Measurements from ENCODE around the gene LDLRAD3. TPM values are rescaled to one million over a fixed set of nuclear protein-coding genes. Genes with fewer than 3 reads are reported as not detected.

Gene LDLRAD3
- total RNA-seq, 1 experiment from 2014 or later = 12.1 TPM

- H3T11ph ChIP-seq (ENCODE audit: low read length) = no peak overlapping the region
- H3K36me3 Mint-ChIP-seq (ENCODE audit: insufficient read depth in 1 of 3, low read depth in 3 of 3) = no peaks in the 10 kb centered on the region; a peak in 2 of 7 replicates
- H3K23me2 ChIP-seq (ENCODE audit: insufficient read length, low read depth, low read length, poor library complexity, severe bottlenecking) = no peaks in the 10 kb centered on the region
- no peak overlapping the region for H3K18ac ChIP-seq (ENCODE audit: insufficient read length, low read depth, low read length)
- no peak overlapping the region for H3K27ac ChIP-seq (ENCODE audit: insufficient read length, low read depth, low read length)
- DNase-seq = no peak
- no peak for TF ChIP-seq CTCF (conservative IDR thresholded peaks at IDR 0.05)
- no peak overlapping the region for H2BK15ac ChIP-seq (ENCODE audit: low read depth, low read length)
- H3K27me3 Mint-ChIP-seq (ENCODE audit: low read depth) = no peaks in the 10 kb centered on the region
- no peaks in the 10 kb centered on the region for H3K27me3 ChIP-seq (ENCODE audit: insufficient read depth, low read length)
- no peak overlapping the region for H2BK20ac ChIP-seq (ENCODE audit: low read depth, low read length, poor library complexity, severe bottlenecking)
- H3K79me1 ChIP-seq (ENCODE audit: insufficient read depth, low read depth, low read length, poor library complexity, severe bottlenecking) = peaks cover 4% of the 10 kb centered on the region
- H3K9ac ChIP-seq (ENCODE audit: extremely low read depth, insufficient read length, low read length) = no peak overlapping the region
- no peak overlapping the region for H2BK120ac ChIP-seq (ENCODE audit: low read depth, low read length, poor library complexity, severe bottlenecking)
- H2AK5ac ChIP-seq (ENCODE audit: insufficient read length, low read length) = no peak overlapping the region
- peaks cover 21 to 32% of the 10 kb centered on the region in 2 experiments for H3K4me1 Mint-ChIP-seq
- H3K4me1 ChIP-seq (ENCODE audit: insufficient read depth, low read length) = no peaks in the 10 kb centered on the region; the same call in 1 of the 2 replicates
- no peak overlapping the region for H3K4me3 Mint-ChIP-seq
- H3K9me3 ChIP-seq (ENCODE audit: control insufficient read depth, low read depth, low read length) = no peaks in the 10 kb centered on the region
- H3K14ac ChIP-seq (ENCODE audit: insufficient read depth, low read length) = no peak overlapping the region
- WGBS (ENCODE audit: extremely low coverage, insufficient read length, low lambda C conversion rate) = no CpG with 5 or more reads among the region's 4 CpGs
- no peak overlapping the region for H3K4me2 ChIP-seq (ENCODE audit: insufficient read depth, insufficient read length, low read length)
- no peak overlapping the region for H3K4ac ChIP-seq (ENCODE audit: low read depth, low read length)
- no peaks in the 10 kb centered on the region for H4K20me1 ChIP-seq (ENCODE audit: control insufficient read depth, insufficient read depth, insufficient read length)
- no peak overlapping the region for H4K91ac ChIP-seq (ENCODE audit: insufficient read length, low read depth, low read length)
- H2BK5ac ChIP-seq (ENCODE audit: insufficient read length, low read length) = no peak overlapping the region
- no peak overlapping the region for H4K5ac ChIP-seq (ENCODE audit: insufficient read length, low read depth, low read length)
- no peak overlapping the region for H4K8ac ChIP-seq (replicated peaks; ENCODE audit: insufficient read length, low read depth, low read length)
- no peak overlapping the region for H3K23ac ChIP-seq (ENCODE audit: insufficient read length, low read depth, low read length)
- no peak overlapping the region for H3K56ac ChIP-seq (ENCODE audit: insufficient read length, low read depth, low read length)
- H3K79me2 ChIP-seq (ENCODE audit: insufficient read depth, low read length) = peaks cover 2% of the 10 kb centered on the region; the same call in 1 of the 2 replicates
- H3K27ac Mint-ChIP-seq = no peak overlapping the region
- H2AFZ ChIP-seq (ENCODE audit: low read length) = no peak overlapping the region
- no peaks in the 10 kb centered on the region; a peak in 1 of 5 replicates for H3K9me3 Mint-ChIP-seq
- no peak overlapping the region for H2BK12ac ChIP-seq (ENCODE audit: insufficient read length, low read depth, low read length)
Measured at GRCh38 chr11:36016709-36017108, 72.8 kb downstream of the LDLRAD3 start.
